ENCODE measurements around the gene FHOD1. TPM values are rescaled to one million over a fixed set of nuclear protein-coding genes. Genes with fewer than 3 reads are reported as not detected.

The FHOD1 gene
- total RNA-seq, 2 experiments from 2014 or later: 76.4 to 79.9 TPM

GRCh38 chr16:67246756-67247191 is 507 bp downstream of the FHOD1 start:
- peaks cover 6% of the 10 kb centered on the region for H3K27me3 Mint-ChIP-seq
- H3K27ac Mint-ChIP-seq: peak overlapping the region; percentile 89
- H3K36me3 Mint-ChIP-seq: peaks cover 4% of the 10 kb centered on the region
- no peak for DNase-seq
- H3K4me1 Mint-ChIP-seq: peaks cover 49% of the 10 kb centered on the region
- H3K4me3 Mint-ChIP-seq: peak overlapping the region; percentile 89
- no peaks in the 10 kb centered on the region for H3K9me3 Mint-ChIP-seq

GRCh38 chr16:67246081-67246755 is 1.1 kb downstream of the FHOD1 start:
- peak overlapping the region; percentile 89 for H3K27ac Mint-ChIP-seq
- H3K27me3 Mint-ChIP-seq: peaks cover 6% of the 10 kb centered on the region
- peak overlapping the region; percentile 89 for H3K4me3 Mint-ChIP-seq
- peaks cover 54% of the 10 kb centered on the region for H3K4me1 Mint-ChIP-seq
- peaks cover 9% of the 10 kb centered on the region for H3K36me3 Mint-ChIP-seq
- no peaks in the 10 kb centered on the region for H3K9me3 Mint-ChIP-seq
- peak; percentile 79 for DNase-seq

GRCh38 chr16:67245674-67246080 is 1.6 kb downstream of the FHOD1 start:
- H3K27ac Mint-ChIP-seq: peak overlapping the region; percentile 88
- peak overlapping the region; percentile 89 for H3K4me3 Mint-ChIP-seq
- H3K9me3 Mint-ChIP-seq: no peaks in the 10 kb centered on the region

GRCh38 chr16:67245186-67245585 is 2.1 kb downstream of the FHOD1 start:
- H3K36me3 Mint-ChIP-seq: peaks cover 9% of the 10 kb centered on the region
- peaks cover 54% of the 10 kb centered on the region for H3K4me1 Mint-ChIP-seq

More at GRCh38 chr16:67245674-67246080, 1.6 kb downstream of the FHOD1 start:
- peaks cover 56% of the 10 kb centered on the region for H3K4me1 Mint-ChIP-seq
- DNase-seq: no peak
- peaks cover 9% of the 10 kb centered on the region for H3K36me3 Mint-ChIP-seq
- H3K27me3 Mint-ChIP-seq: peaks cover 6% of the 10 kb centered on the region

GRCh38 chr16:67244387-67245185 is 2.7 kb downstream of the FHOD1 start:
- peaks cover 51% of the 10 kb centered on the region for H3K4me1 Mint-ChIP-seq
- peaks cover 11% of the 10 kb centered on the region for H3K36me3 Mint-ChIP-seq
- peaks cover 1% of the 10 kb centered on the region for H3K27me3 Mint-ChIP-seq
- DNase-seq: peak; percentile 86
- H3K27ac Mint-ChIP-seq: peak overlapping the region; percentile 88
- peak overlapping the region; percentile 89 for H3K4me3 Mint-ChIP-seq
- H3K9me3 Mint-ChIP-seq: no peaks in the 10 kb centered on the region

More at GRCh38 chr16:67245186-67245585, 2.1 kb downstream of the FHOD1 start:
- Mint-ChIP-seq H3K27me3 (peaks cover 6% of the 10 kb centered on the region), H3K27ac (peak overlapping the region; percentile 88), H3K4me3 (peak overlapping the region; percentile 89), H3K9me3 (no peaks in the 10 kb centered on the region)
- no peak for DNase-seq

GRCh38 chr16:67243481-67243880 is 3.8 kb downstream of the FHOD1 start:
- Mint-ChIP-seq H3K4me1 (peaks cover 46% of the 10 kb centered on the region), H3K9me3 (no peaks in the 10 kb centered on the region), H3K36me3 (peaks cover 11% of the 10 kb centered on the region), H3K27ac (peak overlapping the region; percentile 88), H3K4me3 (peak overlapping the region; percentile 89), H3K27me3 (no peaks in the 10 kb centered on the region)
- DNase-seq: no peak

- Mint-ChIP-seq H3K9me3 (no peaks in the 10 kb centered on the region), H3K36me3 (peaks cover 16% of the 10 kb centered on the region), H3K27ac (peak overlapping the region; percentile 65), H3K4me3 (no peak overlapping the region), H3K4me1 (peaks cover 38% of the 10 kb centered on the region), H3K27me3 (no peaks in the 10 kb centered on the region)
- DNase-seq: no peak
Measured at GRCh38 chr16:67242138-67242730, 5.0 kb downstream of the FHOD1 start.

- H3K4me1 Mint-ChIP-seq: peaks cover 39% of the 10 kb centered on the region
- no peaks in the 10 kb centered on the region for H3K27me3 Mint-ChIP-seq
- no peak overlapping the region for H3K4me3 Mint-ChIP-seq
- no peaks in the 10 kb centered on the region for H3K9me3 Mint-ChIP-seq
- peaks cover 23% of the 10 kb centered on the region for H3K36me3 Mint-ChIP-seq
- no peak for DNase-seq
- H3K27ac Mint-ChIP-seq: peak overlapping the region; percentile 75
Measured at GRCh38 chr16:67241008-67241900, 6.0 kb downstream of the FHOD1 start.

- Mint-ChIP-seq H3K4me3 (no peak overlapping the region), H3K27me3 (no peaks in the 10 kb centered on the region), H3K4me1 (peaks cover 39% of the 10 kb centered on the region), H3K36me3 (peaks cover 26% of the 10 kb centered on the region), H3K27ac (no peak overlapping the region), H3K9me3 (no peaks in the 10 kb centered on the region)
- DNase-seq: no peak
Measured at GRCh38 chr16:67240506-67240905, 6.8 kb downstream of the FHOD1 start.

GRCh38 chr16:67238806-67239470 is 8.3 kb downstream of the FHOD1 start:
- Mint-ChIP-seq H3K27me3 (no peaks in the 10 kb centered on the region), H3K4me3 (no peak overlapping the region), H3K36me3 (peaks cover 26% of the 10 kb centered on the region), H3K27ac (no peak overlapping the region), H3K4me1 (peaks cover 25% of the 10 kb centered on the region), H3K9me3 (no peaks in the 10 kb centered on the region)
- no peak for DNase-seq

- Mint-ChIP-seq H3K36me3 (peaks cover 28% of the 10 kb centered on the region), H3K9me3 (no peaks in the 10 kb centered on the region)
Measured at GRCh38 chr16:67238278-67238575, 9.1 kb downstream of the FHOD1 start.

GRCh38 chr16:67237396-67238277 is 9.6 kb downstream of the FHOD1 start:
- no peak overlapping the region for H3K27ac Mint-ChIP-seq
- no peaks in the 10 kb centered on the region for H3K27me3 Mint-ChIP-seq
- no peaks in the 10 kb centered on the region for H3K9me3 Mint-ChIP-seq

More at GRCh38 chr16:67238278-67238575, 9.1 kb downstream of the FHOD1 start:
- DNase-seq: no peak
- peaks cover 19% of the 10 kb centered on the region for H3K4me1 Mint-ChIP-seq
- no peaks in the 10 kb centered on the region for H3K27me3 Mint-ChIP-seq
- no peak overlapping the region for H3K4me3 Mint-ChIP-seq
- no peak overlapping the region for H3K27ac Mint-ChIP-seq

GRCh38 chr16:67236563-67237395 is 10.5 kb downstream of the FHOD1 start:
- peaks cover 33% of the 10 kb centered on the region for H3K36me3 Mint-ChIP-seq
- H3K4me3 Mint-ChIP-seq: no peak overlapping the region
- peak; percentile 86 for DNase-seq
- H3K27me3 Mint-ChIP-seq: no peaks in the 10 kb centered on the region
- no peaks in the 10 kb centered on the region for H3K9me3 Mint-ChIP-seq
- peak overlapping the region; percentile 43 for H3K27ac Mint-ChIP-seq
- peaks cover 13% of the 10 kb centered on the region for H3K4me1 Mint-ChIP-seq

More at GRCh38 chr16:67237396-67238277, 9.6 kb downstream of the FHOD1 start:
- Mint-ChIP-seq H3K4me1 (peaks cover 19% of the 10 kb centered on the region), H3K4me3 (no peak overlapping the region), H3K36me3 (peaks cover 30% of the 10 kb centered on the region)
- no peak for DNase-seq
